ENCODE data around the gene PTPRU.

DNA sequence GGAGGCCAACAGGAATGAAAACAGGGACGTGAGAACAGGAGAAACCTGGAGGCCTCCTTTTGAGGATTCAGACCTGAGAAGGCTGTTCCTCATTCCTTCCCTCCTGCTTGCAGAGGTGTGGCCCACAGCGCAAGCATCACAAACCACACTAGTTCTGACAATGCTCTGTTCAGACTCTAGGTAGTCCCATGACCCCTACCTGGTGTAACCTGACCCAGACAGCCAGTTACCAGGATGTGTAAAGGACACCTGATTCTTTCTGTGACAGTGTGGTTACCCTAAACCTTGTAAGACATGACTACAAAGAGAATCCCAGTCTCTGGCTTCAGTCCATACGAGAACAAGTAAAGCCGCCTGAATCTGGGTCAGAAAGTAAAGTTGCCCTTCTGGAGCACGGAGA, 8.8 kb upstream of the PTPRU start:
- TF ChIP-seq MEF2A (IDR thresholded peaks at IDR 0.05; ENCODE audit: borderline replicate concordance, low read depth): no peak
- no peak for TF ChIP-seq RCOR1 (IDR thresholded peaks at IDR 0.05; ENCODE audit: low read length)
- no peak for TF ChIP-seq CTCF (IDR thresholded peaks at IDR 0.05)
- no peak for TF ChIP-seq IRF3 (IDR thresholded peaks at IDR 0.05; ENCODE audit: low read depth, low read length)
- no peak for TF ChIP-seq TAF1 (IDR thresholded peaks at IDR 0.05; ENCODE audit: borderline replicate concordance, low read depth, low read length)
- TF ChIP-seq EP300 (IDR thresholded peaks at IDR 0.05; ENCODE audit: borderline replicate concordance in 1 of 2, low read depth in 1 of 2, low read length in 1 of 2): no peak
- TF ChIP-seq, protein P1, sequence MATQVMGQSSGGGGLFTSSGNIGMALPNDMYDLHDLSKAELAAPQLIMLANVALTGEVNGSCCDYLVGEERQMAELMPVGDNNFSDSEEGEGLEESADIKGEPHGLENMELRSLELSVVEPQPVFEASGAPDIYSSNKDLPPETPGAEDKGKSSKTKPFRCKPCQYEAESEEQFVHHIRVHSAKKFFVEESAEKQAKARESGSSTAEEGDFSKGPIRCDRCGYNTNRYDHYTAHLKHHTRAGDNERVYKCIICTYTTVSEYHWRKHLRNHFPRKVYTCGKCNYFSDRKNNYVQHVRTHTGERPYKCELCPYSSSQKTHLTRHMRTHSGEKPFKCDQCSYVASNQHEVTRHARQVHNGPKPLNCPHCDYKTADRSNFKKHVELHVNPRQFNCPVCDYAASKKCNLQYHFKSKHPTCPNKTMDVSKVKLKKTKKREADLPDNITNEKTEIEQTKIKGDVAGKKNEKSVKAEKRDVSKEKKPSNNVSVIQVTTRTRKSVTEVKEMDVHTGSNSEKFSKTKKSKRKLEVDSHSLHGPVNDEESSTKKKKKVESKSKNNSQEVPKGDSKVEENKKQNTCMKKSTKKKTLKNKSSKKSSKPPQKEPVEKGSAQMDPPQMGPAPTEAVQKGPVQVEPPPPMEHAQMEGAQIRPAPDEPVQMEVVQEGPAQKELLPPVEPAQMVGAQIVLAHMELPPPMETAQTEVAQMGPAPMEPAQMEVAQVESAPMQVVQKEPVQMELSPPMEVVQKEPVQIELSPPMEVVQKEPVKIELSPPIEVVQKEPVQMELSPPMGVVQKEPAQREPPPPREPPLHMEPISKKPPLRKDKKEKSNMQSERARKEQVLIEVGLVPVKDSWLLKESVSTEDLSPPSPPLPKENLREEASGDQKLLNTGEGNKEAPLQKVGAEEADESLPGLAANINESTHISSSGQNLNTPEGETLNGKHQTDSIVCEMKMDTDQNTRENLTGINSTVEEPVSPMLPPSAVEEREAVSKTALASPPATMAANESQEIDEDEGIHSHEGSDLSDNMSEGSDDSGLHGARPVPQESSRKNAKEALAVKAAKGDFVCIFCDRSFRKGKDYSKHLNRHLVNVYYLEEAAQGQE (IDR thresholded peaks at IDR 0.05; ENCODE audit: low read depth, low read length): no peak
- TF ChIP-seq RFX5 (IDR thresholded peaks at IDR 0.05; ENCODE audit: low read length): no peak
- no peak for TF ChIP-seq RAD21 (IDR thresholded peaks at IDR 0.05; ENCODE audit: low read length)
- no peak for TF ChIP-seq POLR2AphosphoS5 (IDR thresholded peaks at IDR 0.05; ENCODE audit: low read depth, low read length)
- no peak for TF ChIP-seq TEAD4 (IDR thresholded peaks at IDR 0.05; ENCODE audit: borderline replicate concordance, insufficient read depth)
- TF ChIP-seq EZH2phosphoT487 (IDR thresholded peaks at IDR 0.05; ENCODE audit: borderline replicate concordance, low read depth): no peak
- TF ChIP-seq YY1 (IDR thresholded peaks at IDR 0.05; ENCODE audit: low read depth): no peak

Data from SK-N-SH (cell line).